Keratinocyte (primary cell): Measurements from ENCODE around the gene GSAP.

ENCODE experiments used
- EZH2 ChIP-seq: IDR thresholded peaks from one replicate; pipeline ENCODE4 v1.6.1; 2012; ENCODE audit warnings: inconsistent platforms, mild to moderate bottlenecking, low read length, moderate library complexity
- TF ChIP-seq, protein P1 (sequence below), 3 experiments: IDR thresholded peaks in 1 of 3; conservative IDR thresholded peaks in 1 of 3; optimal IDR thresholded peaks in 1 of 3; 2 replicates in 2 of 3; 3 replicates in 1 of 3; pipeline versions ENCODE3 to v1.5.1; 2011; ENCODE audit warnings: low read length in 3 of 3, mild to moderate bottlenecking in 3 of 3, moderate library complexity in 2 of 3, control low read depth in 1 of 3, inconsistent platforms in 1 of 3; ENCODE audit not compliant: insufficient read depth in 2 of 3; ENCODE audit errors: extremely low read depth in 1 of 3

DNA sequence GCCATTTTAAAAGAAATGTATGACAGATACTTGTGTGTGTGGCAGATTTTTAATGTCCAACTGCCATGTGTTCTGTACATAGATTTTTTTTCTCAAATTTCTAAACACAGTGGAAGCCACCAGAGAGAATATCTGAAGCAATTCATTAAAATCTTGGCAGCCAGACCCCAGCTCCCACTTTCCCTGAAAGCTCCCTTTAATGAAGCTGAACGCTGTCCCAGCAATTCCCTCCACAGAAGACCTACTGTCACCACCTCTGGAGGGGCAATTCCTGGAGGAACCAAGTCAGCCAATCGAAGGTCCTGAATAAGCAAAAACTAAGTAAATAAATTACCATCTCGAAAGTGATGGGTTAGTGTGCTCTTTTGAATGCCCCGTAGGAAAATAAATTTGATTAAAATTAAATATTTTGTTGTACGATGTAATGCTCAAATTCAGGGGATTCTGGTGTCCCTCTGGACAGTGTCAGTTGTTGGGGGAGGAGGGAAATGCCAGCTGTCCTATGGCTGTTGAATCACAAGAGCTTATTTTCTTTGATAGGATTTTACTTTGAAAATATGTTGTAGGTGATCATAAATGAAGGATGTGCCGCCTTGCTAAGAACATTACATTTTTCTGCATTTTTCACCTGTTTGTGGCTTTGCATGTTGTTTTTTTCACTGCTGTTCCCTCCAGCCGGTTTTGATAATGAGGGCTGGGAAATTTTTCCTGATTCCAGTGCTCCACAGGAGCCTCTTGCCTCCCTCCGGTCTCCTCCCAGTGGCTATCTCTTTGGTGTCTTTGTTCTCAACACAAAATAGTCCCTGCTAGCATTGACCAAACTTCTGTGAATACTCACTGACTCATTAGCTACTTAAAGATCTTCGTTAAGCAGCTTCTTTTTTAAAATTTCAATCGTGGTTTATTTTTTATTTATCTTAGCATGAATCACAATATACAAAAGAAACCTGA is 9.2 kb upstream of the GSAP start:
- TF ChIP-seq, protein P1, sequence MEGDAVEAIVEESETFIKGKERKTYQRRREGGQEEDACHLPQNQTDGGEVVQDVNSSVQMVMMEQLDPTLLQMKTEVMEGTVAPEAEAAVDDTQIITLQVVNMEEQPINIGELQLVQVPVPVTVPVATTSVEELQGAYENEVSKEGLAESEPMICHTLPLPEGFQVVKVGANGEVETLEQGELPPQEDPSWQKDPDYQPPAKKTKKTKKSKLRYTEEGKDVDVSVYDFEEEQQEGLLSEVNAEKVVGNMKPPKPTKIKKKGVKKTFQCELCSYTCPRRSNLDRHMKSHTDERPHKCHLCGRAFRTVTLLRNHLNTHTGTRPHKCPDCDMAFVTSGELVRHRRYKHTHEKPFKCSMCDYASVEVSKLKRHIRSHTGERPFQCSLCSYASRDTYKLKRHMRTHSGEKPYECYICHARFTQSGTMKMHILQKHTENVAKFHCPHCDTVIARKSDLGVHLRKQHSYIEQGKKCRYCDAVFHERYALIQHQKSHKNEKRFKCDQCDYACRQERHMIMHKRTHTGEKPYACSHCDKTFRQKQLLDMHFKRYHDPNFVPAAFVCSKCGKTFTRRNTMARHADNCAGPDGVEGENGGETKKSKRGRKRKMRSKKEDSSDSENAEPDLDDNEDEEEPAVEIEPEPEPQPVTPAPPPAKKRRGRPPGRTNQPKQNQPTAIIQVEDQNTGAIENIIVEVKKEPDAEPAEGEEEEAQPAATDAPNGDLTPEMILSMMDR (optimal IDR thresholded peaks at IDR 0.05 in 1 of 3, IDR thresholded peaks at IDR 0.05 in 1 of 3, conservative IDR thresholded peaks at IDR 0.05 in 1 of 3; ENCODE audit: extremely low read depth in 1 of 3, insufficient read depth in 2 of 3, low read length in 3 of 3), result no peak
- TF ChIP-seq EZH2, result no peak
